NCI-H2227 (cell line): Measurements from ENCODE around the gene KRTAP4-5.
"Not testable (repeated sequence)": the region's sequence is repeated elsewhere in the genome, so short reads cannot be mapped to it uniquely, and the experiment has no call there.

Experiments used
- DNase-seq: peaks from one replicate; lab custom pipeline; 2025; ENCODE audit not compliant: unreplicated experiment; lab: John Stamatoyannopoulos, UW

Gene KRTAP4-5

DNA sequence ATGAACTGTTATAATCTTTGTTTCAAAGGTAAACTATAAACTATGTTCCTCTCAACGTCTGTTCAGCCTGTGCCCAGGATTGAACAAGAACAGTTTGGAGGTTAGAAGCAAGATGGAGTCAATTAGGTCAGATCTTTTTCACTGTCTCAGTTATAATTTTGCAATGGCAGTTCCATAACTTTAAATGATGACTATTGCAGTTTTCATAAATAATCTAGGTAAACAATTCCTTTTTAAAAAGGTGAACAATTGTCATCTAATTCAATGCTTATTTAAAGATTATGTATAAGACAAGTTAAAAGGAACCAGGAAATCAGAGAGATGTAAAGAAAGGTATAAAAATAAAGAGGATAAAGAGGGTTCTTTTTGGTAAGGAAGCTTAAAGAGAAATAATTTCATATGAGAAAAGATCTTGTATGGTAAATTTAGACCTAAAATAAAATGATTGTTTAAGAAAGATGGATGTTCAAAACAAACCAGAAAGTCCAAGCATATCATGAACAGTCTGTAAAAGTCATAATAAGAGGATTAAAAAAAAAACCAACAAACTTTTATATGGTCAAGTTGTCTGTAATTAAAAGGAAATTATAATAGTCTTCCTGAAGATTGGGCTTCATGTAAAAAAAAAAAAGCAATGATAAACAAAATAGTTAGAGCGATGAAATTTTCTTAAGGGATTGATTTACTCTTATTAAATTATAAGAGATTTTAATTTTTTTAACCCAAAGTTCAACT lies 38.3 kb downstream of the KRTAP4-5 start:
- DNase-seq, result no peak

DNA sequence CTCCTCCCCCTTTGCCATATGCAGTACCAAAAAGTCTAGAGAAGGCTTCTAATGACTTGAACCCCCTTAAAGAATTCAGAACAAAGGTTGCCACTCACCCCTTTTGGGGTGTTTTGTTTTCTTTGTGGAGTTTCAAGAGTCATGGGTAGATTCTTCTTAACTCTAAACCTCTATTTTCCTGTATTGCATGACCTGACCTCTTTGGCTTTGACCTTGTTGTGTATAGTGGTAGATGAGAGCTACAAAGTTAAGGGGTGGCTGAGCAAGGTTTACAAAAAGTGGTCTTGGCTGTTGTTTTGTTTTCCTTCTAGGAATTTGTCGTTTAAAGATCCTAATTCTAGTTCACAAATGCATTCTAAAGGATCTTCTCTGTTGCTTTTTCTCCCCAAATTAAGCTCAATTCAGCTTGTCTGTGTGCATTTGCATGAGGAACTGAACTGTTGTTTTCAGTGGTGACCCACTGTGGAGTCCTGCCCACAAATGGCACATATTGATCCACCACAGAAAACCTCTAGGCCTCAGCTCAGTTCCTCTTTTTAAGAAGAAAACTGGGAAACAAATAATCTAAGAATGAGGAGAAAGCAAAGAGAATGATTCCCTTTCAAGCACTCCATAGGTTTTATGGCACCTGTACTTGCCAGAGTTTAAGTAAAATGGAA lies 40.8 kb downstream of the KRTAP4-5 start:
- DNase-seq, result not testable (repeated sequence)

DNA sequence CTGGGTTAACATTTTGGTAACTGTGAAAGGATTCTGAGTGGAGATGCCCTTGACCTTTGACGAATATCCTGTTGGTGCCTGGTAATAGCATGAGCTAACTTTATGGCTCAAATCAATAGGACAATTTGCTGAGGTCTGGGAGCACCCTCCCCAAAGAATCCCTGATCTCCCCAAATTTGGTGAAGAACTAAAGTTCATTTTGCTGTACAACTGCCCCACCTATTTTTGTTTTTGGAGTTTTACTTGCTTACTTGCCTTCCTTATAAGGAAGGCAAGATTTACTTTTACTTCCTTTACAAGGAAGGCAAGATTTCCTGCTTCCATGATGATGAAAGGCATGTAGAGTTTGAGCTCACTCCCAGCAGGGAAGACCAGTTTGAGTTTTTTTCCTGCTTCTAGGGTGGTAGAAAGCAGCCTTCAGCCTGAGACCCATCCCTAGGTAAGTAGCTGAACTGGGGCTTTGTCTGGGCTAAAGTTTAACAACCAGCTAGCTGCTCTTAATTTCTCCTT lies 41.6 kb downstream of the KRTAP4-5 start:
- DNase-seq, result no peak

DNA sequence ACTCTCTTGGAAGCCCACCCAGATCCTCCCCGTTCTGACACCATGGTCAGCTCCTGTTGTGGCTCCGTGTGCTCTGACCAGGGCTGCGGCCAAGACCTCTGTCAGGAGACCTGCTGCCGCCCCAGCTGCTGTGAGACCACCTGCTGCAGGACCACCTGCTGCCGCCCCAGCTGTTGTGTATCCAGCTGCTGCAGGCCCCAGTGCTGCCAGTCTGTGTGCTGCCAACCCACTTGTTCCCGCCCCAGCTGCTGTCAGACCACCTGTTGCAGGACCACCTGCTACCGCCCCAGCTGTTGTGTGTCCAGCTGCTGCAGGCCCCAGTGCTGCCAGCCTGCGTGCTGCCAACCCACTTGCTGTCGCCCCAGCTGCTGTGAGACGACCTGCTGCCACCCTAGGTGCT lies 44.3 kb downstream of the KRTAP4-5 start, which contains the start of gene KRTAP4-9:
Gene KRTAP4-9 (plus strand): TSS at position 43 of the 400 bp plus-strand sequence. CDS start 0 bp downstream, at position 43.
- DNase-seq, result not testable (repeated sequence)

DNA sequence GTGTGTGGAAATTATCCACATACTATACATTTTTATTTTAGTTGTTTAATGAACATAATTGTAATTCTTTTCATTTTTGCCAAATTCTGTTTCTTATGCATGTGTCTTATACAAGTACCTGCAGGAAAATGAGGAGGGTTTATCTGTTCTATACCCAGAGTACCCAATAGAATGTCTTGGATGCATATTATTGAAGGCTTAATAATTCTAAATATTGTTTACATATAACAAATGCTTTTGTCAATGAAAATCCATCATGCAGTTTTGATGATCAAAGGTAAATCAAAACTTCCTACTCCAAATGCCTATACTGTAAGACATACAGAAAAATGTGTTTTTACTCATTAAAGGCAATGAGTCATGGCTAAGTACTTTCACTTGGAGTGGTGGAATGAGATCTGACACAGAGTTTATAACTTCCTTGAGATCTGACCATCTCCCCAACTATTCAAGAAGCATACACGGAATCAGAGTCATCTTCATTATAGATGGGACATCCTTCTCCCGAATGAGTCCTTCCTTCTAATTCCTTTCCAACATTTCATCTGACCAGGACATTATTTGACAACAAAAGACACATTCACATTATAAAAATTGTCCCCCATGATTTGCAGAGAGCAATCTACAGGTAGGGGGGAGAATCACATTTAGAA lies 45.1 kb downstream of the KRTAP4-5 start:
- DNase-seq, result not testable (repeated sequence)

DNA sequence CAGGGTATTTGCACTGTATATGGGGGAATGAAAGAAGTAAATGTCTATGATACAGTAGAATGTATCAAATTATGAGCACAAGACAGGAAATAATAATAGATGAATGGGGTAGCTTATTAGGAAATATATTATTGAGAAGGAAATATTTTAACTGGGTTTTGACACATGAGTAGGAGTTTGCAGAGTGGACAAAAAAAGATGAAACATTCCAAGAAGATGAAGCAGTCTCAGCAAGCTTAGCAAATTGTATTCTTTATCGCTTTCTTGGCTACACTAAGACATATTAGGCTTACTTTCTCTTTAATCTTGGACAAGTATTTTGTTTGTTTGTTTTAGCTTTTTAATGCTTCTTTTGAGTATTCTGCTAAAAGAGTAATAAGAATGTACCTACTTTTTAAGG lies 45.7 kb downstream of the KRTAP4-5 start:
- DNase-seq, result no peak

DNA sequence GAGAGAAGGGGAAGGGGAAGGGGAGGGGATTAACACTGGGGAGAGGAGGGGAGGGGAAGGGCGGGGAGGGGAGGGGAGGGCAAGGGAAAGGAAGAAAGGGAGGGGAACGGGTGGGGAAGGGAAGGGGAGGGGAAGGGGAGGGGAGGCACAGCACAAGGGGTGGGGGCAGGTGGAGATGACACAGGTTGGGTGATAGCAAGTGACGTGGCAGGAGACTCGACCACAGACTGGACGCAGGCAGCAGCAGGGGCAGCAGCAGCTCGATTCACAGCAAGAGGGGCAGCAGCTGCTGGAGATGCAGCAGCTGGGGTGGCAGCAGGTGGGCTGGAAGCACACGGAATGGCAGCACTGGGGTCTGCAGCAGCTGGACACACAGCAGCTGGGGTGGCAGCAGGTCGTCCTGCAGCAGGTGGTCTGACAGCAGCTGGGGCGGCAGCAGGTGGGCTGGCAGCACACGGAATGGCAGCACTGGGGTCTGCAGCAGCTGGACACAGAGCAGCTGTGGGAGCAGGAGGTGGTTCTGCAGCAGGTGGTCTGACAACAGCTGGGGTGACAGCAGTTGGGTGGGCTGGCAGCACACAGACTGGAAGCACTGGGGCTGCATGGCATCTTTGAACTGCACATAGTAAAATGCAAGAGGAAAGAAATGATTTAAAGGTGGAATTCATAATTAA lies 47.9 kb downstream of the KRTAP4-5 start, which contains the start of gene KRTAP4-16:
Gene KRTAP4-16 (minus strand): TSS at position 624 of the 674 bp plus-strand sequence. CDS start 0 bp downstream, at position 624.
- peak; percentile 36 for DNase-seq

DNA sequence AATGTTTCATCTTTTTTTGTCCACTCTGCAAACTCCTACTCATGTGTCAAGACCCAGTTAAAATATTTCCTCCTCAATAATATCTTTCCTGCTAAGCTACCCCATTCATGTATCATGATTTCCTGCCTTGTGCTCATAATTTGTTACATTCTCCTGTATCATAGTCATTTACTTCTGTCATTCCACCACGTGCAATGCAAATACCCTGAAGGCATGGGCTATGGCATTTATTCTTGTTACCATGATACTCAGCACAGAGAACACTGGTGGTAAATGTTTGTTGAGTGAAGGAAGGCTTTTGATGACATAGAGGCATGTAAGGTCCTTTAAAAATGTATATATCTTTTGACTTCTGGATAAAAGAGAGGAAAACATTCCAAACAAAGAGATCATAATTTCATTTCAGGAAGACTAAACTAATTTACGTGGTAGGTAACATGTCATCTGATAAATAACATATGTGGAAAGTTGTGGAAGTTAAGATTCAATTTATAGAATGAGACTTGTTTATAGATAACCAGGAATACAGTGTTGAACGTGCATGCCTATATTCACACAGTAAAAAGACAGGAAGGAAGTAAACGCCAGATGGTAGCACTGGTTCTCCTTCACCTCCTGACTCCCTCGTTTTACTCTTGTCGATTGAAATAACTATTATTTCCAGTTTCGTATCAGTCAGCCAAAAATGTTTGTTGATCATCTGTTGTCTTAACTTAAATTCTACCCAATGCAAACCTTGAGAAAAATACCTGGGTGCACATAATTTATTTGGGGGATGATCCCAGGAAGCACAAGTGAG lies 49.7 kb downstream of the KRTAP4-5 start:
- not testable (repeated sequence) for DNase-seq
